ENCODE measurements around the gene CCDC106.

DNA sequence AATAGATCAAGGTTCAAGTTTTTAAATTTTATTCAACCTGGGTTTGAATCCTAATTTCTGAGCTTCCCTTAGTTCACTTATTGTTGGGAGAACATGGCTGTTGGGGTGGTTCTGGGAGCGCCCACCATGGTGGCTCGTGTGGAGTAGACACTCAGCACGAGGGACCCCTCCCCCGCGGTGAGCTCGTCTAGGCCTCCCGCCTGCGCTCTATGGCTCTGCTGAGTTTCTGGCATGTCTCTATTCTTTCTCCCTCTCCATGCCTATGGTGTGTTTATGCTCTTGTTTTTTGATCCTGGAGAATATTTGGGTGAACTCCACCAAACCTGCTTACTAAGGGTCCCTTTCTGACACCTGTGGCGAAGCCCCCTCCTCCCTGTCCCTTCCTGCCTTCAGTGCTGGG is 25.5 kb downstream of the CCDC106 start:
- TF ChIP-seq SP1 (IDR thresholded peaks at IDR 0.05): no peak
- TF ChIP-seq FOXK2 (IDR thresholded peaks at IDR 0.05): no peak
- no peak for TF ChIP-seq TARDBP (IDR thresholded peaks at IDR 0.05)
- TF ChIP-seq BHLHE40 (IDR thresholded peaks at IDR 0.05; ENCODE audit: borderline replicate concordance): no peak
- TF ChIP-seq L3MBTL2 (conservative IDR thresholded peaks at IDR 0.05): peak; percentile 40; the same call in 1 of the 2 replicates
- no peak for TF ChIP-seq CTBP1 (IDR thresholded peaks at IDR 0.05; ENCODE audit: borderline replicate concordance)
- TF ChIP-seq SUZ12 (IDR thresholded peaks at IDR 0.05): no peak
- TF ChIP-seq FOXM1 (IDR thresholded peaks at IDR 0.05; ENCODE audit: borderline replicate concordance): no peak
- no peak for TF ChIP-seq ZNF384 (IDR thresholded peaks at IDR 0.05)

Data from HEK293T (cell line).